Tibial artery (tissue), 4 donors: ENCODE measurements around the gene CTNNBIP1.

Source experiments
- DNase-seq, 2 donors: peaks; one replicate each; pipeline ENCODE4 v3.0.0-alpha.2; 2019
- H3K27ac ChIP-seq, 2 donors: fragments of 200-600 bp; sonication (generic) in 1 of 2; 1 replicate in 1 of 2; 2 replicates in 1 of 2; pipeline ENCODE4 v1.5.1; 2018 to 2019; ENCODE audit warnings: mild to moderate bottlenecking in 1 of 2
- H3K27me3 ChIP-seq, 2 donors: fragments of 200-600 bp; sonication (generic) in 1 of 2; one replicate each; pipeline versions ENCODE4 v1.5.1 to v1.6.0; 2016 to 2019
- H3K36me3 ChIP-seq, 3 donors: fragments of 200-600 bp; sonication (generic) in 2 of 3; one replicate each; pipeline ENCODE4 v1.5.1; 2016 to 2019; ENCODE audit warnings: mild to moderate bottlenecking in 2 of 3
- H3K4me1 ChIP-seq, 4 donors: fragments of 200-600 bp; sonication (generic) in 2 of 4; 1 replicate in 3 of 4; 2 replicates in 1 of 4; pipeline ENCODE4 v1.5.1; 2016 to 2019
- H3K4me3 ChIP-seq, 2 donors: fragments of 200-600 bp; sonication (generic) in 1 of 2; 1 replicate in 1 of 2; 2 replicates in 1 of 2; pipeline ENCODE4 v1.5.1; 2018 to 2019; ENCODE audit warnings: mild to moderate bottlenecking in 2 of 2
- H3K9me3 ChIP-seq, 3 donors: fragments of 200-600 bp; sonication (generic) in 1 of 3; one replicate each; pipeline ENCODE4 v1.5.1; 2016 to 2019
- CTCF ChIP-seq, 2 experiments: fragments of 200-600 bp in 1 of 2; fragments of 450-650 bp in 1 of 2; IDR thresholded peaks; one replicate each; pipeline ENCODE4 v1.5.1; 2017 to 2019; ENCODE audit warnings: antibody characterized with exemption in 2 of 2, mild to moderate bottlenecking in 1 of 2, moderate library complexity in 1 of 2
- intact Hi-C: fragments of 100-400 bp; cut with DNase I; formaldehyde crosslinking; loops from one replicate; pipeline ENCODE4 v1.15.0; 2023; ENCODE audit warnings: low total_unique reads

Gene CTNNBIP1

GRCh38 chr1:9847269-9847668, 62.8 kb downstream of the CTNNBIP1 start:
- no peak for DNase-seq
- Histone ChIP-seq H3K4me3 (no peak overlapping the region), H3K27ac (no peak overlapping the region), H3K36me3 (peaks cover 0 to 20% (median 0%) of the 10 kb centered on the region in 3 donors), H3K27me3 (no peaks in the 10 kb centered on the region), H3K9me3 (no peaks in the 10 kb centered on the region), H3K4me1 (peaks cover 0 to 30% (median 15%) of the 10 kb centered on the region in 4 donors)
- TF ChIP-seq CTCF (IDR thresholded peaks at IDR 0.05), result no peak
- intact Hi-C loops, result no loop called here

GRCh38 chr1:9846611-9847171, 63.4 kb downstream of the CTNNBIP1 start:
- no peak for DNase-seq
- no peak for TF ChIP-seq CTCF (IDR thresholded peaks at IDR 0.05)
- intact Hi-C loops, result no loop called here
- Histone ChIP-seq H3K36me3 (peaks cover 0 to 20% (median 0%) of the 10 kb centered on the region in 3 donors), H3K27ac (no peak overlapping the region), H3K9me3 (no peaks in the 10 kb centered on the region), H3K4me1 (peaks cover 0 to 30% (median 15%) of the 10 kb centered on the region in 4 donors), H3K4me3 (no peak overlapping the region), H3K27me3 (no peaks in the 10 kb centered on the region)

- DNase-seq, result no peak
- Histone ChIP-seq H3K4me1 (peaks cover 0 to 30% (median 15%) of the 10 kb centered on the region in 4 donors), H3K27ac (no peak overlapping the region), H3K4me3 (no peak overlapping the region), H3K9me3 (no peaks in the 10 kb centered on the region), H3K27me3 (peaks cover 0 to 4% of the 10 kb centered on the region in 2 donors), H3K36me3 (peaks cover 0 to 20% (median 0%) of the 10 kb centered on the region in 3 donors)
- intact Hi-C loops, result no loop called here
- no peak for TF ChIP-seq CTCF (IDR thresholded peaks at IDR 0.05)
These were observed 64.2 kb downstream of the CTNNBIP1 start for GRCh38 chr1:9845914-9846313.

GRCh38 chr1:9844756-9845155, 65.3 kb downstream of the CTNNBIP1 start:
- peaks cover 0 to 30% (median 15%) of the 10 kb centered on the region in 4 donors for H3K4me1 ChIP-seq
- peaks cover 0 to 4% of the 10 kb centered on the region in 2 donors for H3K27me3 ChIP-seq
- intact Hi-C loops, result no loop called here
- H3K27ac ChIP-seq, result peak overlapping the region in 1 of 2 donors; percentile 17
- no peaks in the 10 kb centered on the region for H3K9me3 ChIP-seq
- DNase-seq, result no peak
- no peak for TF ChIP-seq CTCF (IDR thresholded peaks at IDR 0.05)
- peaks cover 0 to 17% (median 0%) of the 10 kb centered on the region in 3 donors for H3K36me3 ChIP-seq
- H3K4me3 ChIP-seq, result no peak overlapping the region

GRCh38 chr1:9844106-9844505, 66.0 kb downstream of the CTNNBIP1 start:
- Histone ChIP-seq H3K27ac (peak overlapping the region in 1 of 2 donors; percentile 17), H3K9me3 (no peaks in the 10 kb centered on the region), H3K36me3 (peaks cover 0 to 11% (median 0%) of the 10 kb centered on the region in 3 donors), H3K4me3 (no peak overlapping the region), H3K4me1 (peaks cover 0 to 30% (median 15%) of the 10 kb centered on the region in 4 donors), H3K27me3 (peaks cover 0 to 4% of the 10 kb centered on the region in 2 donors)
- intact Hi-C loops, result no loop called here
- TF ChIP-seq CTCF (IDR thresholded peaks at IDR 0.05), result no peak
- DNase-seq, result no peak
